HEK293 (cell line): ENCODE measurements around the gene ZNF467.

Experiments used
- EGR2 ChIP-seq: fragments of 450-650 bp; formaldehyde crosslinking; IDR thresholded peaks from 2 replicates; pipeline ENCODE4 v1.5.1; 2016; ENCODE audit warnings: low read depth, missing biosample characterization, missing genetic modification characterization
- HOXA7 ChIP-seq: sonication (generic); formaldehyde crosslinking; IDR thresholded peaks from 2 replicates; pipeline ENCODE4 v1.8.1; 2022; ENCODE audit warnings: missing genetic modification reagents, borderline replicate concordance
- TRIM28 ChIP-seq: IDR thresholded peaks from 2 replicates; pipeline ENCODE4 v1.6.1; 2011; ENCODE audit warnings: low read length, control low read depth, borderline replicate concordance
- ZNF112 ChIP-seq: fragments of 450-650 bp; formaldehyde crosslinking; IDR thresholded peaks from 2 replicates; pipeline ENCODE4 v1.5.0; 2017; ENCODE audit warnings: missing biosample characterization, missing genetic modification characterization
- ZNF416 ChIP-seq: fragments of 450-650 bp; formaldehyde crosslinking; IDR thresholded peaks from 2 replicates; pipeline ENCODE4 v1.5.1; 2016; ENCODE audit warnings: missing biosample characterization, missing genetic modification characterization
- ZNF501 ChIP-seq: fragments of 450-650 bp; formaldehyde crosslinking; IDR thresholded peaks from 2 replicates; pipeline ENCODE4 v1.5.1; 2016; ENCODE audit warnings: missing biosample characterization, missing genetic modification characterization
- ZNF626 ChIP-seq: fragments of 450-650 bp; sonication (Bioruptor Pico); formaldehyde crosslinking; IDR thresholded peaks from 2 replicates; pipeline ENCODE4 v1.5.1; 2018; ENCODE audit warnings: missing biosample characterization, missing genetic modification characterization, inconsistent platforms
- ZNF776 ChIP-seq: fragments of 450-650 bp; formaldehyde crosslinking; IDR thresholded peaks from 2 replicates; pipeline ENCODE4 v1.5.0; 2017; ENCODE audit warnings: missing biosample characterization, missing genetic modification characterization, borderline replicate concordance
- TF ChIP-seq, protein P1 (sequence below): fragments of 450-650 bp; formaldehyde crosslinking; IDR thresholded peaks from 2 replicates; pipeline ENCODE4 v1.5.1; 2016; ENCODE audit warnings: missing biosample characterization, missing genetic modification characterization

GRCh38 chr7:149803551-149804074, 30.2 kb upstream of the ZNF467 start:
- TF ChIP-seq, protein P1, sequence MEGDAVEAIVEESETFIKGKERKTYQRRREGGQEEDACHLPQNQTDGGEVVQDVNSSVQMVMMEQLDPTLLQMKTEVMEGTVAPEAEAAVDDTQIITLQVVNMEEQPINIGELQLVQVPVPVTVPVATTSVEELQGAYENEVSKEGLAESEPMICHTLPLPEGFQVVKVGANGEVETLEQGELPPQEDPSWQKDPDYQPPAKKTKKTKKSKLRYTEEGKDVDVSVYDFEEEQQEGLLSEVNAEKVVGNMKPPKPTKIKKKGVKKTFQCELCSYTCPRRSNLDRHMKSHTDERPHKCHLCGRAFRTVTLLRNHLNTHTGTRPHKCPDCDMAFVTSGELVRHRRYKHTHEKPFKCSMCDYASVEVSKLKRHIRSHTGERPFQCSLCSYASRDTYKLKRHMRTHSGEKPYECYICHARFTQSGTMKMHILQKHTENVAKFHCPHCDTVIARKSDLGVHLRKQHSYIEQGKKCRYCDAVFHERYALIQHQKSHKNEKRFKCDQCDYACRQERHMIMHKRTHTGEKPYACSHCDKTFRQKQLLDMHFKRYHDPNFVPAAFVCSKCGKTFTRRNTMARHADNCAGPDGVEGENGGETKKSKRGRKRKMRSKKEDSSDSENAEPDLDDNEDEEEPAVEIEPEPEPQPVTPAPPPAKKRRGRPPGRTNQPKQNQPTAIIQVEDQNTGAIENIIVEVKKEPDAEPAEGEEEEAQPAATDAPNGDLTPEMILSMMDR (tag by site-specific recombination), result no peak
- TF ChIP-seq HOXA7 (CRISPR knock-in tag) (no peak), ZNF416 (no peak), EGR2 (tag by site-specific recombination) (no peak), ZNF112 (tag by site-specific recombination) (no peak), ZNF501 (tag by site-specific recombination) (no peak), TRIM28 (no peak), ZNF776 (tag by site-specific recombination) (no peak), ZNF626 (tag by site-specific recombination) (no peak)
